Smooth muscle cell (in vitro differentiated cells): Measurements from ENCODE around the gene DHX15. TPM values are rescaled to one million over a fixed set of nuclear protein-coding genes. Genes with fewer than 3 reads are reported as not detected.

Experiments used
- DNase-seq: peaks from one replicate; lab custom pipeline; 2025; ENCODE audit not compliant: unreplicated experiment; lab: John Stamatoyannopoulos, UW
- H2AFZ ChIP-seq: fragments of 200-600 bp; sonication (generic); 2 replicates; pipeline ENCODE4 v1.6.0; 2016; ENCODE audit warnings: antibody characterized with exemption, low read depth, mild to moderate bottlenecking
- H3F3A ChIP-seq: fragments of 200-600 bp; sonication (generic); 2 replicates; pipeline ENCODE4 v1.6.0; 2017; ENCODE audit warnings: antibody characterized with exemption, low read depth
- H3K27ac ChIP-seq: fragments of 200-600 bp; sonication (generic); 2 replicates; pipeline ENCODE4 v1.5.1; 2016; ENCODE audit warnings: low read depth, mild to moderate bottlenecking
- H3K27me3 ChIP-seq: fragments of 200-600 bp; sonication (generic); 2 replicates; pipeline ENCODE4 v1.6.1; 2016; ENCODE audit warnings: low read depth, mild to moderate bottlenecking
- H3K36me3 ChIP-seq: fragments of 200-600 bp; sonication (generic); 2 replicates; pipeline ENCODE4 v1.5.1; 2016; ENCODE audit warnings: low read depth
- H3K4me1 ChIP-seq: fragments of 200-600 bp; sonication (generic); 2 replicates; pipeline ENCODE4 v1.5.1; 2016; ENCODE audit warnings: low read depth
- H3K4me2 ChIP-seq: fragments of 200-600 bp; sonication (generic); 2 replicates; pipeline ENCODE4 v1.6.0; 2016; ENCODE audit warnings: mild to moderate bottlenecking
- H3K4me3 ChIP-seq: fragments of 200-600 bp; sonication (generic); 2 replicates; pipeline ENCODE4 v1.5.1; 2016; ENCODE audit warnings: mild to moderate bottlenecking
- H3K79me2 ChIP-seq: fragments of 200-600 bp; sonication (generic); 2 replicates; pipeline ENCODE4 v1.6.0; 2016; ENCODE audit warnings: low read depth, mild to moderate bottlenecking
- H3K9ac ChIP-seq: fragments of 200-600 bp; sonication (generic); 2 replicates; pipeline ENCODE4 v1.6.0; 2016; ENCODE audit warnings: low read depth
- H3K9me3 ChIP-seq: fragments of 200-600 bp; sonication (generic); replicated peaks from 2 replicates; pipeline ENCODE4 v1.5.1; 2016; ENCODE audit warnings: low read depth
- H4K20me1 ChIP-seq: fragments of 200-600 bp; sonication (generic); 2 replicates; pipeline ENCODE4 v1.6.0; 2016; ENCODE audit warnings: low read depth
- CTCF ChIP-seq: fragments of 200-600 bp; sonication (generic); IDR thresholded peaks from 2 replicates; pipeline ENCODE4 v1.5.1; 2017; ENCODE audit warnings: borderline replicate concordance, mild to moderate bottlenecking, antibody characterized with exemption; ENCODE audit not compliant: insufficient read depth, poor library complexity, severe bottlenecking
- WGBS: methylation state at CpG from one replicate; pipeline ENCODE4 v1.1.7; 2016; ENCODE audit warnings: low lambda C conversion rate; 5-methylcytosine and 5-hydroxymethylcytosine counted together
- polyA plus RNA-seq: library from polyadenylated mRNA; unstranded; fragments of >200 nt; fragmentation: Nextera tagmentation; extraction: Ambion mirVana; gene quantifications from 2 replicates; pipeline ENCODE4 v1.2.1, GENCODE V29; 2016
- total RNA-seq: library from RNA; depleted of rRNA; stranded (reverse); fragments of >200 nt; gene quantifications from 2 replicates; pipeline ENCODE4 v1.2.3, GENCODE V29; 2014

The DHX15 gene
- total and polyA plus RNA-seq, 2 experiments from 2014 or later = 69.8 to 168 TPM

- Histone ChIP-seq H3F3A (peaks cover 16% of the 10 kb centered on the region), H3K79me2 (peaks cover 100% of the 10 kb centered on the region), H3K9me3 (no peaks in the 10 kb centered on the region), H3K4me1 (peaks cover 15% of the 10 kb centered on the region), H3K27ac (peak overlapping the region; percentile 47), H2AFZ (no peak overlapping the region), H3K4me2 (peak overlapping the region; percentile 24), H4K20me1 (peaks cover 100% of the 10 kb centered on the region), H3K27me3 (no peaks in the 10 kb centered on the region), H3K36me3 (peaks cover 8% of the 10 kb centered on the region), H3K4me3 (no peak overlapping the region), H3K9ac (no peak overlapping the region)
- 99% methylated on average over 2 of the region's 2 CpGs for WGBS
- no peak for DNase-seq
- no peak for TF ChIP-seq CTCF
These were observed 24.5 kb downstream of the DHX15 start for GRCh38 chr4:24559889-24560288.

GRCh38 chr4:24559032-24559821, 25.1 kb downstream of the DHX15 start:
- Histone ChIP-seq H3K4me2 (peak overlapping the region; percentile 24), H4K20me1 (peaks cover 100% of the 10 kb centered on the region), H3K27ac (peak overlapping the region; percentile 47), H3K79me2 (peaks cover 100% of the 10 kb centered on the region), H3K9me3 (no peaks in the 10 kb centered on the region), H3F3A (peaks cover 12% of the 10 kb centered on the region), H3K9ac (no peak overlapping the region), H3K4me3 (no peak overlapping the region), H3K27me3 (no peaks in the 10 kb centered on the region), H3K4me1 (peaks cover 15% of the 10 kb centered on the region), H2AFZ (no peak overlapping the region), H3K36me3 (peaks cover 13% of the 10 kb centered on the region)
- no peak for TF ChIP-seq CTCF
- 76% methylated on average over 3 of the region's 3 CpGs for WGBS
- DNase-seq = no peak

GRCh38 chr4:24557026-24558025, 27.0 kb downstream of the DHX15 start:
- no peak for TF ChIP-seq CTCF

More at GRCh38 chr4:24557026-24558025, 27.0 kb downstream of the DHX15 start:
- Histone ChIP-seq H3F3A (peaks cover 13% of the 10 kb centered on the region), H2AFZ (no peak overlapping the region), H3K9ac (no peak overlapping the region), H3K36me3 (peaks cover 10% of the 10 kb centered on the region), H3K4me1 (peaks cover 15% of the 10 kb centered on the region), H4K20me1 (peaks cover 100% of the 10 kb centered on the region), H3K27ac (peak overlapping the region; percentile 47), H3K79me2 (peaks cover 100% of the 10 kb centered on the region), H3K9me3 (no peaks in the 10 kb centered on the region), H3K4me3 (no peak overlapping the region), H3K4me2 (peak overlapping the region; percentile 30), H3K27me3 (no peaks in the 10 kb centered on the region)
- DNase-seq = no peak
- WGBS = 53% methylated on average over 8 of the region's 8 CpGs
